Left ventricle myocardium inferior (tissue), 1 donor: ENCODE data around the gene LDB3. TPM values are rescaled to one million over a fixed set of nuclear protein-coding genes. Genes with fewer than 3 reads are reported as not detected.

Source experiments
- DNase-seq: peaks from one replicate; pipeline ENCODE4 v3.0.0-alpha.2; 2020
- H3K27ac ChIP-seq: fragments of 200-600 bp; replicated peaks from 2 replicates; pipeline ENCODE4 v1.8.0; 2021
- H3K27me3 ChIP-seq: fragments of 200-600 bp; 2 replicates; pipeline ENCODE4 v1.8.0; 2021; ENCODE audit warnings: low read depth
- H3K36me3 ChIP-seq: fragments of 200-600 bp; 2 replicates; pipeline ENCODE4 v1.8.0; 2021
- H3K4me1 ChIP-seq: fragments of 200-600 bp; 2 replicates; pipeline ENCODE4 v1.8.0; 2021
- H3K4me3 ChIP-seq: fragments of 200-600 bp; 2 replicates; pipeline ENCODE4 v1.8.0; 2021; ENCODE audit warnings: mild to moderate bottlenecking, moderate library complexity
- H3K9me3 ChIP-seq: fragments of 200-600 bp; replicated peaks from 2 replicates; pipeline ENCODE4 v1.8.0; 2021
- intact Hi-C: fragments of 100-400 bp; cut with micrococcal nuclease; formaldehyde crosslinking; loops from one replicate; pipeline ENCODE4 v1.11.0; 2022
- total RNA-seq: library from RNA; stranded (reverse); fragmentation: NEBNext Ultra II Directional; extraction: Animal tissue kit (Norgen Biotek cat#: 25700); gene quantifications from one replicate; pipeline ENCODE4 v1.2.1, GENCODE V29; 2021
- TF ChIP-seq, protein P1 (sequence below): fragments of 200-600 bp; IDR thresholded peaks from 2 replicates; pipeline ENCODE4 v1.8.0; 2021; ENCODE audit warnings: antibody characterized with exemption, mild to moderate bottlenecking, borderline replicate concordance
- donor health status: DM: no; HTN: yes; CAD: no; lungs with severe emphysema.

The LDB3 gene
- total RNA-seq, 1 donor from 2014 or later, result 1,542 TPM

DNA sequence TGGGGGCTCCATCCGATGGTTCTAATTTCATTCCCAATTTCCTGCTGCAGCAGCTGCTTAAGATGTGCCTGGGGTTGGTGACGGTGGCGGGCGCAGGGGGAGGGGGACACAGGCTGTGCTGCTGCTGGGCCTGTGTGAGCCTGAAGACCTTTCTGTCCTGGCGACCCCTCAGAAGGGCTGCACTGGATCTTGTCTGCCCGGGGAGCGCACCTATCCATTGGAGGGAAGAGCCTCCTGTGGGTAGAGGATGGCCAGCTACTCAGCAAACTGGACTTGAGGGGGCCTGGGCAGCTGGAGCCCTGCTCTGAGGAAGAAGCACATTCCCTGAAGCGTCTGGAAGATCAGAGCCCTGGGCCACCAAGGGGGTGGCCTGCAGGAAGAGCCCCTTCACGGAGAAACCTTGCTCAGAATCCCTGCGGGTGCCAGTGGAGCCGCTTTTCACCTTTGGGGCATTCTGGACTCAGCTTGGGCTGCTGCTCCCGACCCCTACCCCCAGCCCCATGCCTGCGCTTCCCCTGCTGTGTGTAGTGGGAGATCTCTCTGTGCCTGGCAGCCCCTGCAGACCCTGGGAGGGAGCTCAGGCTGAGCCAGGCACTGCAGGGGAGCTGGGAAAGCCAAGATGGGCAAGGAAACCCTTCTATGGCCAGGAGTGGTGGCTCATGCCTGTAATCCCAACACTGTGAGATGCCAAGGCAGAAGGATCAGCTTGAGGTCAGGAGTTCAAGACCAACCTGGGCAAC is 17.8 kb downstream of the LDB3 start:
- peaks cover 53% of the 10 kb centered on the region for H3K4me1 ChIP-seq
- peaks cover 9% of the 10 kb centered on the region for H3K36me3 ChIP-seq
- H3K27me3 ChIP-seq, result peaks cover 44% of the 10 kb centered on the region
- no peak for DNase-seq
- TF ChIP-seq, protein P1, sequence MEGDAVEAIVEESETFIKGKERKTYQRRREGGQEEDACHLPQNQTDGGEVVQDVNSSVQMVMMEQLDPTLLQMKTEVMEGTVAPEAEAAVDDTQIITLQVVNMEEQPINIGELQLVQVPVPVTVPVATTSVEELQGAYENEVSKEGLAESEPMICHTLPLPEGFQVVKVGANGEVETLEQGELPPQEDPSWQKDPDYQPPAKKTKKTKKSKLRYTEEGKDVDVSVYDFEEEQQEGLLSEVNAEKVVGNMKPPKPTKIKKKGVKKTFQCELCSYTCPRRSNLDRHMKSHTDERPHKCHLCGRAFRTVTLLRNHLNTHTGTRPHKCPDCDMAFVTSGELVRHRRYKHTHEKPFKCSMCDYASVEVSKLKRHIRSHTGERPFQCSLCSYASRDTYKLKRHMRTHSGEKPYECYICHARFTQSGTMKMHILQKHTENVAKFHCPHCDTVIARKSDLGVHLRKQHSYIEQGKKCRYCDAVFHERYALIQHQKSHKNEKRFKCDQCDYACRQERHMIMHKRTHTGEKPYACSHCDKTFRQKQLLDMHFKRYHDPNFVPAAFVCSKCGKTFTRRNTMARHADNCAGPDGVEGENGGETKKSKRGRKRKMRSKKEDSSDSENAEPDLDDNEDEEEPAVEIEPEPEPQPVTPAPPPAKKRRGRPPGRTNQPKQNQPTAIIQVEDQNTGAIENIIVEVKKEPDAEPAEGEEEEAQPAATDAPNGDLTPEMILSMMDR, result no peak
- intact Hi-C loops, result no loop called here
- H3K27ac ChIP-seq, result peak overlapping the region; percentile 98
- H3K9me3 ChIP-seq, result no peaks in the 10 kb centered on the region
- H3K4me3 ChIP-seq, result no peak overlapping the region

DNA sequence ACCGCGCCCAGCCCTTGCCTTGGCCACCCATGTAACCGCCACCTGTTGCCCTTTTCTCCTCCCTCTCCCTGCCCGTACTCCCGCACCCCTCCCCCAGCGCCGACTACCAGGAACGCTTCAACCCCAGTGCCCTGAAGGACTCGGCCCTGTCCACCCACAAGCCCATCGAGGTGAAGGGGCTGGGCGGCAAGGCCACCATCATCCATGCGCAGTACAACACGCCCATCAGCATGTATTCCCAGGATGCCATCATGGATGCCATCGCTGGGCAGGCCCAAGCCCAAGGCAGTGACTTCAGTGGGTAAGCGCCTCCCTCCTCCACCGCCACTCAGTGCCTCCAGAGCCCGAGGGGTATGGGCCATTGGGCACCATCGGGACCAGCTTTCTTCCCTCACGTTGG is 18.7 kb downstream of the LDB3 start:
- peak; percentile 67 for DNase-seq
- TF ChIP-seq, protein P1, result no peak
- Histone ChIP-seq H3K36me3 (no peaks in the 10 kb centered on the region), H3K4me1 (peaks cover 43% of the 10 kb centered on the region), H3K9me3 (no peaks in the 10 kb centered on the region), H3K27me3 (peaks cover 44% of the 10 kb centered on the region), H3K27ac (peak overlapping the region; percentile 98), H3K4me3 (no peak overlapping the region)
- intact Hi-C loops, result no loop called here

DNA sequence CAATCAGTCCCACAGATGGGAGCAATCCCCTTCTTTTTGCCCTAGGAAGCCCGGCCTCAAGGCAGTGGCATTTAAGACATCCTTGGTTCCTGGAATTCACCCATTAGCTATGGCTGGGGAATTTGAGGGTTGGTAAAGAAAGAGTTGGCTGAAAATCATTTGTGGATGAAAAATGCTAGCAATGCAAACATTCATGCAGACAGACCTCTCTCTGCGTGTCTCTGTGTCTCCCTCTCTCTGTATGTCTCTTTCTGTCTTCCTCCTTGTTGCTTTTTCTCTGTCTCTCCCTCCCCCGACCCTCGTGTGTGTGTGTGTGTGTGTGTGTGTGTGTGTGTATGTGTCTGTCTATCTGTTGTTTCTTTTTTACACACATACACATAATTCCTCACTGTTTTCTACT is 19.4 kb downstream of the LDB3 start:
- H3K27ac ChIP-seq, result peak overlapping the region; percentile 98
- peaks cover 37% of the 10 kb centered on the region for H3K27me3 ChIP-seq
- H3K4me3 ChIP-seq, result no peak overlapping the region
- DNase-seq, result no peak
- intact Hi-C loops, result no loop called here
- H3K4me1 ChIP-seq, result peaks cover 38% of the 10 kb centered on the region
- no peaks in the 10 kb centered on the region for H3K36me3 ChIP-seq
- TF ChIP-seq, protein P1, result no peak
- H3K9me3 ChIP-seq, result no peaks in the 10 kb centered on the region

DNA sequence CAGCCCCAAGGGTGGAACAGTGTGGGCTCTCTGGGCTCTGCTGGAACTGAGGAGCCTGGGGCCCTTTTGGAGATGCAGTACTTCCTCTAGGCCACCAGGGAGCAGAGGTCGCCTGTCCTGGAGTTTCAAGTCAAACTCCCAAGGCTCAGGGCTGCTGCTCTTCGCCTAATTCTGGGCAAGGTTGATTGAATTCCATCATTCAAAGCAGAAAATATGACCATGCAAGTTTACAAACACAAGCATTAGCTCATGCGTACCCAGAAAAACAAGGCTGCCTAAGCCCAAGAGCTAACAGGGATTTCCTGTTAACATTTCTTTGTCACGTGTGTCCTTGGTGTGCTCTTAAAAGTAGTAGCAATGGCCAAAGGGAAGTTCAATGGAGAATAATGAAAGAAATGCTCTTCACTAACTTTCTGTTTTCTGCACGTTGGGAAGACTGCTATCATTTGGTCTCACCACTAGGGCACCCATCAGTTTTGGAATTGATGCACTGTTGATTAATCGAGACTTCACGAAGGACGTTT is 20.1 kb downstream of the LDB3 start:
- Histone ChIP-seq H3K27me3 (peaks cover 33% of the 10 kb centered on the region), H3K9me3 (no peaks in the 10 kb centered on the region), H3K4me1 (peaks cover 38% of the 10 kb centered on the region), H3K36me3 (no peaks in the 10 kb centered on the region), H3K27ac (peak overlapping the region; percentile 98), H3K4me3 (no peak overlapping the region)
- intact Hi-C loops, result no loop called here
- TF ChIP-seq, protein P1, result peak; percentile 87
- peak; percentile 56 for DNase-seq

DNA sequence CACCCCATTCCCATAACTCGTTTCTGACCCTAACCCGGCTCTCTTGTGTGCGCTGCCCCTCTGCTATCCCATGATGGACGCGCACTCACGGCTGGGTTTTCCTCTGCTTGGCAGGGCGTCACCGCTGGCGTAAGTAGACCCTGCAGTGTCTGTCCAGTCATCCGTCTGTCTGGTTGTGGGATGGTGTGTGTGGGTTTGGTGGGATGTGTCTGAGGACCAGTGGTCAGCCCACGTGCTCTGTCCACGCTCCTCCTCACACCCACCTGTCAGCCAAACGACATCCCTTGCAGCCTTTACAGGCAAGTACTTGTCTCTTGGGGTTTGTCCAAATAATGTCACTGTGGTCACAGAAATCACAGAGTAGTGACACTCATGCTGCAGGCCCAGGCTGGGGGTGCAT is 20.8 kb downstream of the LDB3 start:
- no peak for DNase-seq
- intact Hi-C loops, result no loop called here
- no peak overlapping the region for H3K4me3 ChIP-seq
- H3K27me3 ChIP-seq, result peaks cover 30% of the 10 kb centered on the region
- TF ChIP-seq, protein P1, result no peak
- peaks cover 38% of the 10 kb centered on the region for H3K4me1 ChIP-seq
- no peaks in the 10 kb centered on the region for H3K36me3 ChIP-seq
- no peaks in the 10 kb centered on the region for H3K9me3 ChIP-seq
- peak overlapping the region; percentile 98 for H3K27ac ChIP-seq
